ENCODE data around the gene PNPLA2.

The PNPLA2 gene

DNA sequence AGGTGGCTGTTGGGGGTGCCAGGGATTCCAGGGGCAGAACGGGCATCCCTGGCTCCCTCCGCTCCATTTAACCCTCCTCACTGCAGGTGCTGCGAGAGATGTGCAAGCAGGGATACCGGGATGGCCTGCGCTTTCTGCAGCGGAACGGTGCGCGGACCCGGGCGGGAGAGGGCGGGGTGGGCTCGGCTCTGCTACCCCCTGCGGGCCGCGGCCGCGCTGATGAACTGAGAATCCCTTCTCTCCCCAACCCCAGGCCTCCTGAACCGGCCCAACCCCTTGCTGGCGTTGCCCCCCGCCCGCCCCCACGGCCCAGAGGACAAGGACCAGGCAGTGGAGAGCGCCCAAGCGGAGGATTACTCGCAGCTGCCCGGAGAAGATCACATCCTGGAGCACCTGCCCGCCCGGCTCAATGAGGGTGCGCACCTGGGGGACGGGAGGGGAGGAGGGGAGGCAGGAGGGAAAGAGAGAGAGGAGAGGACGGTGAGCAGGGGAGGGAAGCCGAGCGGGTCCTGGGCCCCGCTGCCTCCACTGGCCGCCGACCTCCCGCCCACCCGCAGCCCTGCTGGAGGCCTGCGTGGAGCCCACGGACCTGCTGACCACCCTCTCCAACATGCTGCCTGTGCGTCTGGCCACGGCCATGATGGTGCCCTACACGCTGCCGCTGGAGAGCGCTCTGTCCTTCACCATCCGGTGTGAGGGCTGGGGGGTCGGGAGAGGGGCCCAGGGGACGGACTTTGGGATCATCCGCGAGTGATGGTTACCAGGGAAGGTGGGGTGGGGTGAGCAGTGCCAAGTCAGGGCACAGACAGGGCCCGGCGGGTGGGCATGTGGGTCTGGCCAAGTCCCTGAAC is 5.0 kb downstream of the PNPLA2 start:
- Histone ChIP-seq H2AFZ (ENCODE audit: low read length, unreplicated experiment) (no peak overlapping the region), H3K4me3 (ENCODE audit: low read depth, low read length) (no peak overlapping the region), H3K27me3 (ENCODE audit: insufficient read depth, low read length) (peaks cover 4% of the 10 kb centered on the region; the same call in 1 of the 2 replicates), H3K36me3 (ENCODE audit: insufficient read depth, low read length) (0 out of 2 replicates have a peak, but pooled peaks cover 6% of the 10 kb centered on the region), H3K79me2 (ENCODE audit: control insufficient read depth, insufficient read depth, low read length, unreplicated experiment) (peaks cover 15% of the 10 kb centered on the region), H3K27ac (ENCODE audit: low read depth, low read length) (no peak overlapping the region), H3K4me1 (ENCODE audit: control insufficient read depth, insufficient read depth, low read length, unreplicated experiment) (peaks cover 25% of the 10 kb centered on the region)

DNA sequence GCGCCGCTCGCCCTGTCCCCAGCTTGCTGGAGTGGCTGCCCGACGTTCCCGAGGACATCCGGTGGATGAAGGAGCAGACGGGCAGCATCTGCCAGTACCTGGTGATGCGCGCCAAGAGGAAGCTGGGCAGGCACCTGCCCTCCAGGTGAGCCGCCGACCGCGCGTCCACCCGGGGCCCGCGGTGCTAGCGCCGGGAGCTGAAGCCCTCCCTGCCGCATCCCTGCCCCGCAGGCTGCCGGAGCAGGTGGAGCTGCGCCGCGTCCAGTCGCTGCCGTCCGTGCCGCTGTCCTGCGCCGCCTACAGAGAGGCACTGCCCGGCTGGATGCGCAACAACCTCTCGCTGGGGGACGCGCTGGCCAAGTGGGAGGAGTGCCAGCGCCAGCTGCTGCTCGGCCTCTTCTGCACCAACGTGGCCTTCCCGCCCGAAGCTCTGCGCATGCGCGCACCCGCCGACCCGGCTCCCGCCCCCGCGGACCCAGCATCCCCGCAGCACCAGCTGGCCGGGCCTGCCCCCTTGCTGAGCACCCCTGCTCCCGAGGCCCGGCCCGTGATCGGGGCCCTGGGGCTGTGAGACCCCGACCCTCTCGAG is 5.7 kb downstream of the PNPLA2 start:
- Histone ChIP-seq H2AFZ (ENCODE audit: low read length, unreplicated experiment) (no peak overlapping the region), H3K27ac (ENCODE audit: low read depth, low read length) (no peak overlapping the region), H3K36me3 (ENCODE audit: insufficient read depth, low read length) (0 out of 2 replicates have a peak, but pooled peaks cover 6% of the 10 kb centered on the region), H3K79me2 (ENCODE audit: control insufficient read depth, insufficient read depth, low read length, unreplicated experiment) (peaks cover 15% of the 10 kb centered on the region), H3K4me1 (ENCODE audit: control insufficient read depth, insufficient read depth, low read length, unreplicated experiment) (peaks cover 27% of the 10 kb centered on the region), H3K4me3 (ENCODE audit: low read depth, low read length) (no peak overlapping the region), H3K27me3 (ENCODE audit: insufficient read depth, low read length) (peaks cover 4% of the 10 kb centered on the region; the same call in 1 of the 2 replicates)

DNA sequence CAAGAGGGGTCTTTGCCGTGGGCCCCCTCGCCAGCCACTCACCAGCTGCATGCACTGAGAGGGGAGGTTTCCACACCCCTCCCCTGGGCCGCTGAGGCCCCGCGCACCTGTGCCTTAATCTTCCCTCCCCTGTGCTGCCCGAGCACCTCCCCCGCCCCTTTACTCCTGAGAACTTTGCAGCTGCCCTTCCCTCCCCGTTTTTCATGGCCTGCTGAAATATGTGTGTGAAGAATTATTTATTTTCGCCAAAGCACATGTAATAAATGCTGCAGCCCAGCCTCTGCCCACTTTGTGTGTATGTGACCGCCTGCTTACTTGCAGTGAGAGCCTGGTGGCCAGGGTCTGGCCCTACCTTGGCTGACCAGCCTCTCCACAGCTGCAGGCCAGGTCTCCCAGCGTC is 6.2 kb downstream of the PNPLA2 start:
- Histone ChIP-seq H2AFZ (ENCODE audit: low read length, unreplicated experiment) (no peak overlapping the region), H3K4me3 (ENCODE audit: low read depth, low read length) (no peak overlapping the region), H3K4me1 (ENCODE audit: control insufficient read depth, insufficient read depth, low read length, unreplicated experiment) (peaks cover 32% of the 10 kb centered on the region), H3K27ac (ENCODE audit: low read depth, low read length) (no peak overlapping the region), H3K36me3 (ENCODE audit: insufficient read depth, low read length) (0 out of 2 replicates have a peak, but pooled peaks cover 6% of the 10 kb centered on the region), H3K79me2 (ENCODE audit: control insufficient read depth, insufficient read depth, low read length, unreplicated experiment) (peaks cover 15% of the 10 kb centered on the region), H3K27me3 (ENCODE audit: insufficient read depth, low read length) (peaks cover 4% of the 10 kb centered on the region; the same call in 1 of the 2 replicates)

DNA sequence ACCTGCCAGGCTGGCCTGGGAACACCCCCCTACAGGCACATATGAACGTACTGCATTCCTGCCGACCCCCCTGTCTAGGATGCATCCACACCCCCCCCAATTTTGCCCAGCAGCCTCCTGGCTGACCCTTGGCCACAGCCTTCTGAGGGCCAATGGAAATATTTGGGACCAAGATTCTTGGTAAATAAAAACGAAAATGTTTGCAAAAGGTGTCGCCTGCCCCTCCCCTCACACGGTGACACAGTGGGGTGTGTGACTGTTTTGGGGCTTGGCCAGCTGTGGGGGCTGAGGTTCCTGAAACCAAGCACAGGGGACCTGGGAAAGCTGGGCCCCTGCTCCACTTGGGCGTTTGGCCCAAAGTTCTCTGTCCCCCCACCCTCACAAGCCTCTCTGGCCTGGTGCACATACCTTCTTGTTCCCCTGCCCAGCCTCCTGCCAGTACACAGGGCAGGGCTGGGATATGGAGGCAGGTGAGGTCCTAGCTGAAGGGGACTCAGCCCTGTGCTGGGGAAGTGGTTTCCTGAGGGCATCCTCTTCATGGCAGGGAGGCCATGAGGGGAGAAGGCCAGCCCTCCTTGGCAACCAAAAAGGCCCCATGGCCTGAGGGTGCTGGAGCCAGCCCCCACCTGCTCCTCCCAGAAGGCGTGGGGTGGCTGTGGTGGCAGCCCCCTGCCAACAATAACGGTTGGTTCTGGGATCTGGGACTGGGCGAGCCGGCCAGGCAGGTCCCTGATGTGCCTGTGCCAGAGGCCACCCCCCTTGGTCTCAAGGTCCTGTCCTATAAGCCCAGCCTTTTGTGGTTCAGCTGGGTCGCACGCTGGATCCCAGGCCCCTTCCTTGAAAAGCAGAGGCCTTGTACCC is 6.9 kb downstream of the PNPLA2 start:
- Histone ChIP-seq H2AFZ (ENCODE audit: low read length, unreplicated experiment) (no peak overlapping the region), H3K79me2 (ENCODE audit: control insufficient read depth, insufficient read depth, low read length, unreplicated experiment) (peaks cover 11% of the 10 kb centered on the region), H3K27ac (ENCODE audit: low read depth, low read length) (no peak overlapping the region), H3K4me3 (ENCODE audit: low read depth, low read length) (no peak overlapping the region), H3K27me3 (ENCODE audit: insufficient read depth, low read length) (peaks cover 7% of the 10 kb centered on the region; the same call in 1 of the 2 replicates), H3K4me1 (ENCODE audit: control insufficient read depth, insufficient read depth, low read length, unreplicated experiment) (peaks cover 34% of the 10 kb centered on the region), H3K36me3 (ENCODE audit: insufficient read depth, low read length) (0 out of 2 replicates have a peak, but pooled peaks cover 6% of the 10 kb centered on the region)

DNA sequence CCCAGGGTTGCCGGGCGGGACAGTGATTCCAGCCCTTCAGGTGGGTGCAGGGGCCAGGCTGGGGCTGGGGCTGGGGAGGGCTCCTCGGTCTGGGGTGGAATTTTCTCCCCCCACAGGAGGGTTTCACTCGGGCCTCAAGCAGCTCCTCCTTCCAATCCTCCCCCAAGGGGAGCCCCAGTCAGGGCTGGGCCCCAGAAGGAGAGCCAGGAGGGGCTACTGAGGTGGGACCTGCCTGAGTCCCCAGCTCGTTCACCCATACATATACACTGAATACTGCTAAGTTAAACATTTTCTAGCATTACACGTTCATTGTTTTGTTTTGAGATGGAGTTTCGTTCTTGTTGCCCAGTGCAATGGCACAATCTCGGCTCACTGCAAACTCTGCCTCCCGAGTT is 7.5 kb downstream of the PNPLA2 start:
- Histone ChIP-seq H3K4me1 (ENCODE audit: control insufficient read depth, insufficient read depth, low read length, unreplicated experiment) (peaks cover 32% of the 10 kb centered on the region), H3K27ac (ENCODE audit: low read depth, low read length) (no peak overlapping the region), H2AFZ (ENCODE audit: low read length, unreplicated experiment) (no peak overlapping the region), H3K36me3 (ENCODE audit: insufficient read depth, low read length) (0 out of 2 replicates have a peak, but pooled peaks cover 6% of the 10 kb centered on the region), H3K27me3 (ENCODE audit: insufficient read depth, low read length) (peaks cover 10% of the 10 kb centered on the region; the same call in 1 of the 2 replicates), H3K79me2 (ENCODE audit: control insufficient read depth, insufficient read depth, low read length, unreplicated experiment) (peaks cover 7% of the 10 kb centered on the region), H3K4me3 (ENCODE audit: low read depth, low read length) (no peak overlapping the region)

DNA sequence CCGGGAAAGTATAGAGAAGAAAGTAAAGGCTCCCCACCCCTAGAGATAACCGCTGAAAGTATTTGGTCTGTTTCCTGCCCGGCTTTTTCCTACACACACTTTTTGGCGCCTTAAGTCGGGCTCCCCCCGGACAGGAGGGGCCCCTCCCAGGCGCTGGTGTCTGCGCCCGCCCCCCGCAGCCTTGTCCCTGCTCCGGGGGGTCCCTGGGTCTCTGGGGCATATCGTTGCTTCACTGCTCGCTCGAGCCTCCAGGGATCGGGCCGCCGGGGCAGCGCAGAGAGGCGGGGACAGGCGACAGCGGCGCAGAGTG is 8.1 kb downstream of the PNPLA2 start:
- Histone ChIP-seq H3K4me1 (ENCODE audit: control insufficient read depth, insufficient read depth, low read length, unreplicated experiment) (peaks cover 32% of the 10 kb centered on the region), H3K36me3 (ENCODE audit: insufficient read depth, low read length) (0 out of 2 replicates have a peak, but pooled peaks cover 6% of the 10 kb centered on the region), H3K27ac (ENCODE audit: low read depth, low read length) (no peak overlapping the region), H3K4me3 (ENCODE audit: low read depth, low read length) (no peak overlapping the region), H3K79me2 (ENCODE audit: control insufficient read depth, insufficient read depth, low read length, unreplicated experiment) (peaks cover 2% of the 10 kb centered on the region), H3K27me3 (ENCODE audit: insufficient read depth, low read length) (peaks cover 10% of the 10 kb centered on the region; the same call in 1 of the 2 replicates), H2AFZ (ENCODE audit: low read length, unreplicated experiment) (no peak overlapping the region)

DNA sequence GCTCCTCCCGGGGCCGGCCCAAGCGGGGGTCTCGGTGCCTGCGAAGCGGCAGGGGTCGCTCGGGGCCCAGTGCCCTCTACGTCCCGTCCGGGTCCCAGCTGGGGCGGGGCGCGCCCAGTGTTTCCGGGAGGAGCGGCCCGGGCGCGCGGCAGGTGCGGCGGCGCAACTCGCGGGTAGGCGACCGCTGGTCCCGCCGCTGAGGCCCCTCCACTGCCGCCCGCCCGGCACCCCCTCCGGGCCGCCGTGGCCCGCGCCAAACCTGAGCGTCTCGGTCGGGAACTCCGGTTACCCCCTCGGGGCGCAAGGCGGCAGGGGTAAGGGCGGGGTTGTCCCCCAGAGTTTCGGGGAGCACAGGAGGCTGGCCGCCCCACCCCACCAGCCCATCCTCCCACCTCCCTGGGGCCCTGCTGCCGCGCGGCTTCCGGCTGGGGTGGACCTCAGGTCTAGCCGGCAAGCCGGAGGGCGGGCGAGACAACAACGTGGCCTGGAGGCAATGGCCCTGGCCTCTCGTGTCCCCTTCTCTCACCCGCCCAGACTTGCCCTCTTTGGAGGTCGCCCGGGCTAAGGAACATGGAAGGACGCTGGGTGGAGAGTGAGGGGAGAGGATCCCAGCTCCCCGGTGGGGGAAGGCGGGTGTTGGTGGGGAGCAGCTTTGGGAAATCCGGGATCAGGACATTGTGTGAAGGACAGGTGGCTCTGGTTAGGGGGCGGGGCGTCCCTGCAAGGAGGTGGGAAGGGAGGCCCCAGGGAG is 8.6 kb downstream of the PNPLA2 start:
- H3K27ac ChIP-seq (ENCODE audit: low read depth, low read length) = no peak overlapping the region
- 0 out of 2 replicates have a peak, but pooled peaks cover 6% of the 10 kb centered on the region for H3K36me3 ChIP-seq (ENCODE audit: insufficient read depth, low read length)
- no peak overlapping the region for H3K4me3 ChIP-seq (ENCODE audit: low read depth, low read length)
- no peak overlapping the region for H2AFZ ChIP-seq (ENCODE audit: low read length, unreplicated experiment)
- H3K27me3 ChIP-seq (ENCODE audit: insufficient read depth, low read length) = peaks cover 10% of the 10 kb centered on the region; the same call in 1 of the 2 replicates
- peaks cover 35% of the 10 kb centered on the region for H3K4me1 ChIP-seq (ENCODE audit: control insufficient read depth, insufficient read depth, low read length, unreplicated experiment)
- H3K79me2 ChIP-seq (ENCODE audit: control insufficient read depth, insufficient read depth, low read length, unreplicated experiment) = no peaks in the 10 kb centered on the region

DNA sequence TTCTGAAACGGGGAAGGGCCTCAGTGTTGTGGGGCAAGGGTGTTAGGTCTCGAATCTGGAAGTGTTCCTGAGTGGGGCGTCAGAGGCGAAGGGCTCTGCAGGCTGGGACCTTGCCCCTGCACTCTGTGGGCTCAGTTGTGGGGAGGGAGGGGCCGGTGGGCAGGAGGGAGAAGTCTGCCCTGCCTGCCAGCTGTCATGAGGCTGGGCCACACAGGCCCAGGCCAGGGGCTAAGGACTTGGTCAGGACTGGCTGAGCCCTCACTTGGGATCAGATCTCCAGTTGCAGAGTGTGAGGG is 9.1 kb downstream of the PNPLA2 start, which contains the start of gene CRACR2B:
Gene CRACR2B (plus strand): TSS at position 23 of the 296 bp plus-strand sequence. CDS start 689 bp downstream, outside the sequence.
- Histone ChIP-seq H3K4me3 (ENCODE audit: low read depth, low read length) (no peak within 1 kb of the TSS), H3K27me3 (ENCODE audit: insufficient read depth, low read length) (peaks cover 10% of the 10 kb centered on the region; the same call in 1 of the 2 replicates), H2AFZ (ENCODE audit: low read length, unreplicated experiment) (no peak within 1 kb of the TSS), H3K36me3 (ENCODE audit: insufficient read depth, low read length) (0 out of 2 replicates have a peak, but pooled peaks cover 6% of the 10 kb centered on the region), H3K79me2 (ENCODE audit: control insufficient read depth, insufficient read depth, low read length, unreplicated experiment) (no peaks in the 10 kb centered on the region), H3K27ac (ENCODE audit: low read depth, low read length) (no peak within 1 kb of the TSS), H3K4me1 (ENCODE audit: control insufficient read depth, insufficient read depth, low read length, unreplicated experiment) (peaks cover 36% of the 10 kb centered on the region)

DNA sequence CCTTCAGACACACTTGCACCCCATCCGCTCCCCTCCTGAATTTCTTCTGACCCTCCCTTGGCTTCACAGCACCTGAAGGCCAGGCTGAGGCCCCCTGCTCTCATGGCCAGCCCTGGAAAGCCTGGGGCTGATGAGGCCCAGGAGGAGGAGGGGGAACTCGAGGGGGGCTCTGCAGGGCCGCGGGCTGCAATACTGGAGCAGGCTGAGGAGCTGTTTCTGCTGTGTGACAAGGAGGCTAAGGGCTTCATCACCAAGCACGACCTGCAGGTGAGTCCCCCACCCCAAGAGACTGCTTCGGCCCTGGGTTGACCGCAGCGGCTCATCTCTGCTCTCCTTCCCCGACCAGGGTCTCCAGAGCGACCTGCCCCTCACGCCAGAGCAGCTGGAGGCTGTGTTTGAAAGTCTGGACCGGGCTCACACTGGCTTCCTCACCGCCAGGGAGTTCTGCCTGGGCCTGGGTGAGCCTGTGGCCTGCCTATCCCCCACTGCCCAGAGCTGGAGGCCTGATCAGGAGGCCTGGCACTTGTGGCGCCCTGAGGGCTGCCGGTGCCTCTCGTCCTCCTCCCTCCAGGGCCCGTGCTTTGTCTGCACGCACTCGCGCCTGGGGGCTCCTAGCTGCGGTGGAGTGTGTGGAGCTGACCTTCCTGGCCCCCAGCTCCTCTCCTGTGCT is 9.9 kb downstream of the PNPLA2 start:
- Histone ChIP-seq H3K36me3 (ENCODE audit: insufficient read depth, low read length) (0 out of 2 replicates have a peak, but pooled peaks cover 6% of the 10 kb centered on the region), H3K4me1 (ENCODE audit: control insufficient read depth, insufficient read depth, low read length, unreplicated experiment) (peaks cover 36% of the 10 kb centered on the region), H3K79me2 (ENCODE audit: control insufficient read depth, insufficient read depth, low read length, unreplicated experiment) (peaks cover 4% of the 10 kb centered on the region), H3K4me3 (ENCODE audit: low read depth, low read length) (peak overlapping the region; percentile 62; the same call in 1 of the 2 replicates), H3K27me3 (ENCODE audit: insufficient read depth, low read length) (peaks cover 10% of the 10 kb centered on the region; the same call in 1 of the 2 replicates), H3K27ac (ENCODE audit: low read depth, low read length) (no peak overlapping the region), H2AFZ (ENCODE audit: low read length, unreplicated experiment) (no peak overlapping the region)
